H1 (cell line): ENCODE data around the gene LRATD1. TPM values are rescaled to one million over a fixed set of nuclear protein-coding genes. Genes with fewer than 3 reads are reported as not detected.

ENCODE experiments used
- CTCF ChIA-PET: fragments of 300-600 bp; sonication (Branson Sonifier 250); formaldehyde crosslinking; loops from one replicate; lab custom pipeline; 2021; ENCODE audit not compliant: partially characterized antibody; lab: Charles Lee
- POLR2A ChIA-PET: fragments of 300-600 bp; sonication (Branson Sonifier 250); formaldehyde crosslinking; loops from one replicate; lab custom pipeline; 2021; ENCODE audit warnings: inconsistent platforms; ENCODE audit not compliant: partially characterized antibody; lab: Charles Lee
- DNase-seq, 2 experiments: peaks; one replicate each; pipeline versions ENCODE4 v3.0.0 to v3.0.0-alpha.2; 2010 to 2022; ENCODE audit warnings: low spot score in 2 of 2, low read depth in 1 of 2, mixed read lengths in 1 of 2
- FAIRE-seq: peaks from 2 replicates; lab custom pipeline; 2011; peaks lifted over from hg19 to GRCh38; lab: Jason Lieb, UNC
- H2AFZ ChIP-seq: 2 replicates; pipeline ENCODE4 v1.8.1; 2012; ENCODE audit warnings: low read length, inconsistent platforms
- H2AK5ac ChIP-seq: 2 replicates; pipeline ENCODE4 v1.6.1; 2013; ENCODE audit warnings: low read depth, low read length
- H2BK120ac ChIP-seq: replicated peaks from 2 replicates; pipeline ENCODE3; 2013; ENCODE audit warnings: low read depth, low read length, inconsistent platforms
- H2BK12ac ChIP-seq: 2 replicates; pipeline ENCODE4 v1.6.1; 2013; ENCODE audit warnings: low read depth, low read length
- H2BK15ac ChIP-seq: 2 replicates; pipeline ENCODE4 v1.6.1; 2013; ENCODE audit warnings: low read length
- H2BK20ac ChIP-seq: 2 replicates; pipeline ENCODE4 v1.6.1; 2013; ENCODE audit warnings: low read length
- H2BK5ac ChIP-seq: 2 replicates; pipeline ENCODE4 v1.6.1; 2013; ENCODE audit warnings: low read depth, low read length
- H3K14ac ChIP-seq: 2 replicates; pipeline ENCODE4 v1.6.1; 2013; ENCODE audit warnings: inconsistent platforms; ENCODE audit not compliant: insufficient read length
- H3K18ac ChIP-seq: 2 replicates; pipeline ENCODE4 v1.6.1; 2013; ENCODE audit warnings: low read length; ENCODE audit errors: extremely low read depth
- H3K23ac ChIP-seq: 2 replicates; pipeline ENCODE4 v1.6.1; 2013; ENCODE audit warnings: inconsistent platforms; ENCODE audit not compliant: insufficient read length
- H3K23me2 ChIP-seq: 2 replicates; pipeline ENCODE4 v1.6.1; 2013; ENCODE audit warnings: low read depth, low read length
- H3K27ac ChIP-seq: 2 replicates; pipeline ENCODE4 v1.6.1; 2011; ENCODE audit warnings: low read depth, low read length, inconsistent platforms
- H3K27me3 ChIP-seq, 4 experiments: replicated peaks in 1 of 4; 1 replicate in 1 of 4; 2 replicates in 3 of 4; pipeline versions ENCODE4 v1.6.1 to v1.8.1; 2011 to 2013; ENCODE audit warnings: low read length in 3 of 4, mild to moderate bottlenecking in 3 of 4, inconsistent platforms in 2 of 4, mixed read lengths in 2 of 4, moderate library complexity in 1 of 4; ENCODE audit not compliant: control insufficient read depth in 3 of 4, insufficient read depth in 3 of 4; ENCODE audit errors: extremely low read depth in 1 of 4
- H3K36me3 ChIP-seq, 4 experiments: 2 replicates each; pipeline versions ENCODE4 v1.6.1 to v1.8.1; 2011 to 2013; ENCODE audit warnings: mild to moderate bottlenecking in 4 of 4, low read length in 3 of 4, moderate library complexity in 2 of 4, control low read depth in 1 of 4, inconsistent platforms in 1 of 4; ENCODE audit not compliant: insufficient read depth in 4 of 4, control insufficient read depth in 2 of 4
- H3K4ac ChIP-seq: replicated peaks from 2 replicates; pipeline ENCODE3; 2013; ENCODE audit warnings: low read length, low read depth, mixed read lengths, inconsistent platforms; ENCODE audit not compliant: insufficient read length
- H3K4me1 ChIP-seq, 4 experiments: replicated peaks in 1 of 4; 1 replicate in 1 of 4; 2 replicates in 3 of 4; pipeline versions ENCODE4 v1.6.1 to v1.8.1; 2011 to 2013; ENCODE audit warnings: low read length in 3 of 4, inconsistent platforms in 2 of 4, mixed read lengths in 1 of 4; ENCODE audit not compliant: insufficient read depth in 4 of 4, control insufficient read depth in 3 of 4
- H3K4me2 ChIP-seq, 2 experiments: 2 replicates each; pipeline versions ENCODE4 v1.6.1 to v1.8.1; 2011 to 2013; ENCODE audit warnings: low read depth in 2 of 2, low read length in 2 of 2, control low read depth in 1 of 2, inconsistent platforms in 1 of 2, mild to moderate bottlenecking in 1 of 2; ENCODE audit not compliant: insufficient read depth in 1 of 2
- H3K4me3 ChIP-seq, 4 experiments: fragments of 200-600, 300-600 bp in 1 of 4; sonication (generic), shearing (Covaris generic), sonication (Bioruptor Twin) in 1 of 4; 2 replicates each; pipeline versions ENCODE4 v1.5.1 to v1.8.1; 2011 to 2016; ENCODE audit warnings: low read length in 4 of 4, low read depth in 3 of 4, control low read depth in 2 of 4, inconsistent platforms in 2 of 4, mild to moderate bottlenecking in 2 of 4, mixed read lengths in 1 of 4, moderate library complexity in 1 of 4; ENCODE audit not compliant: insufficient read depth in 2 of 4; ENCODE audit errors: extremely low read depth in 1 of 4
- H3K56ac ChIP-seq: replicated peaks from 2 replicates; pipeline ENCODE3; 2013; ENCODE audit warnings: low read depth, mild to moderate bottlenecking, mixed read lengths, low read length, inconsistent platforms; ENCODE audit not compliant: insufficient read length
- H3K79me1 ChIP-seq: 2 replicates; pipeline ENCODE4 v1.6.1; 2013; ENCODE audit warnings: low read depth, low read length, control low read depth
- H3K79me2 ChIP-seq, 2 experiments: 2 replicates each; pipeline versions ENCODE4 v1.6.1 to v1.8.1; 2012 to 2013; ENCODE audit warnings: low read length in 2 of 2, mild to moderate bottlenecking in 2 of 2, inconsistent platforms in 1 of 2; ENCODE audit not compliant: insufficient read depth in 2 of 2, control insufficient read depth in 1 of 2
- H3K9ac ChIP-seq, 4 experiments: replicated peaks in 1 of 4; 1 replicate in 1 of 4; 2 replicates in 3 of 4; pipeline versions ENCODE4 v1.6.1 to v1.8.1; 2011 to 2013; ENCODE audit warnings: low read depth in 3 of 4, low read length in 3 of 4, control low read depth in 2 of 4, mild to moderate bottlenecking in 2 of 4, moderate library complexity in 2 of 4, inconsistent platforms in 1 of 4; ENCODE audit errors: extremely low read depth in 1 of 4
- H3K9me3 ChIP-seq, 2 experiments: 2 replicates each; pipeline versions ENCODE4 v1.6.1 to v1.8.1; 2012 to 2013; ENCODE audit warnings: mild to moderate bottlenecking in 2 of 2, moderate library complexity in 2 of 2, control low read depth in 1 of 2, inconsistent platforms in 1 of 2, low read depth in 1 of 2, low read length in 1 of 2, mixed read lengths in 1 of 2; ENCODE audit not compliant: insufficient read depth in 2 of 2
- H4K20me1 ChIP-seq, 2 experiments: replicated peaks in 1 of 2; 2 replicates each; pipeline versions ENCODE3 to v1.8.1; 2011 to 2013; ENCODE audit warnings: inconsistent platforms in 2 of 2, low read length in 2 of 2, mild to moderate bottlenecking in 1 of 2; ENCODE audit not compliant: insufficient read depth in 2 of 2, control insufficient read depth in 1 of 2
- H4K5ac ChIP-seq: 2 replicates; pipeline ENCODE4 v1.6.1; 2013; ENCODE audit warnings: low read length, low read depth, mixed read lengths, inconsistent platforms; ENCODE audit not compliant: insufficient read length
- H4K8ac ChIP-seq: 2 replicates; pipeline ENCODE4 v1.8.0; 2013; ENCODE audit warnings: mild to moderate bottlenecking, moderate library complexity, low read length, inconsistent platforms; ENCODE audit not compliant: insufficient read depth; ENCODE audit errors: extremely low read depth
- H4K91ac ChIP-seq: replicated peaks from 2 replicates; pipeline ENCODE3; 2013; ENCODE audit warnings: low read length, mixed read lengths, inconsistent platforms; ENCODE audit not compliant: insufficient read length
- HDAC6 ChIP-seq: IDR thresholded peaks from one replicate; pipeline ENCODE4 v1.7.1; 2012; ENCODE audit warnings: low read depth, mild to moderate bottlenecking, inconsistent platforms, low read length, moderate library complexity
- MAFK ChIP-seq: IDR thresholded peaks from 2 replicates; pipeline ENCODE4 v1.6.1; 2012; ENCODE audit warnings: low read depth, mild to moderate bottlenecking, improper control_type of control experiment, low read length
- NANOG ChIP-seq: IDR thresholded peaks from 2 replicates; pipeline ENCODE4 v1.6.1; 2011; ENCODE audit warnings: low read length, low read depth, mild to moderate bottlenecking, inconsistent platforms; ENCODE audit not compliant: insufficient read depth, poor library complexity, severe bottlenecking
- RAD21 ChIP-seq, 2 experiments: IDR thresholded peaks in 1 of 2; conservative IDR thresholded peaks in 1 of 2; 2 replicates each; pipeline ENCODE4 v1.6.1; 2011; ENCODE audit warnings: low read depth in 2 of 2, low read length in 2 of 2, improper control_type of control experiment in 1 of 2, inconsistent platforms in 1 of 2, mild to moderate bottlenecking in 1 of 2, moderate library complexity in 1 of 2
- RFX5 ChIP-seq: IDR thresholded peaks from 2 replicates; pipeline ENCODE4 v1.6.1; 2011; ENCODE audit warnings: low read depth, low read length, improper control_type of control experiment, borderline replicate concordance
- SP1 ChIP-seq: IDR thresholded peaks from 2 replicates; pipeline ENCODE4 v1.6.1; 2011; ENCODE audit warnings: low read depth, low read length
- WGBS, 2 experiments: shearing (Covaris generic) in 1 of 2; methylation state at CpG; one replicate each; pipeline versions ENCODE4 v1.1.6 to v1.1.7; 2013 to 2015; ENCODE audit warnings: low lambda C conversion rate in 2 of 2, mixed read lengths in 2 of 2, inconsistent platforms in 1 of 2, low coverage in 1 of 2, missing lambda C conversion rate in 1 of 2; ENCODE audit not compliant: insufficient replicate concordance in 2 of 2, insufficient coverage in 1 of 2, insufficient read length in 1 of 2; ENCODE audit errors: extremely low coverage in 1 of 2, missing lambda C conversion rate in 1 of 2; 5-methylcytosine and 5-hydroxymethylcytosine counted together
- polyA plus RNA-seq, 7 experiments: library from polyadenylated mRNA; depleted of rRNA in 3 of 7; stranded (reverse) in 5 of 7; unstranded in 2 of 7; fragments of >200 nt in 5 of 7; fragments of 200-250 nt in 2 of 7; gene quantifications; 1 replicate in 5 of 7; 2 replicates in 1 of 7; 4 replicates in 1 of 7; pipeline versions ENCODE4 v1.2.1 to v1.2.3, GENCODE V29; 2011 to 2013; ENCODE audit warnings: missing spikeins in 2 of 7, mixed read lengths in 2 of 7
- total RNA-seq: library from RNA; stranded (reverse); fragmentation: NEBNext Ultra II Directional; extraction: Animal tissue kit (Norgen Biotek cat#: 25700); gene quantifications from 2 replicates; pipeline ENCODE4 v1.2.1, GENCODE V29; 2021

Gene LRATD1
- total and polyA plus RNA-seq, 2 of the 8 experiments (the other 6 are each of a cell fraction or from before 2014, with no cell fraction given) = 1.2 to 2.3 TPM

GRCh38 chr2:14608245-14608644, 24.3 kb upstream of the LRATD1 start:
- Histone ChIP-seq H3K79me2 (no peaks in the 10 kb centered on the region), H3K4me1 (no peaks in the 10 kb centered on the region), H4K20me1 (no peaks in the 10 kb centered on the region), H3K36me3 (no peaks in the 10 kb centered on the region), H3K14ac (no peak overlapping the region), H2BK5ac (no peak overlapping the region), H4K8ac (no peak overlapping the region), H3K4me3 (no peak overlapping the region), H2AFZ (no peak overlapping the region), H2AK5ac (no peak overlapping the region), H3K4me2 (no peak overlapping the region), H3K23ac (no peak overlapping the region), H3K18ac (no peak overlapping the region), H4K91ac (no peak overlapping the region), H3K9me3 (no peaks in the 10 kb centered on the region), H3K79me1 (no peaks in the 10 kb centered on the region), H2BK20ac (no peak overlapping the region), H3K9ac (no peak overlapping the region), H2BK15ac (no peak overlapping the region), H2BK120ac (no peak overlapping the region), H3K27ac (no peak overlapping the region), H2BK12ac (no peak overlapping the region), H3K27me3 (no peaks in the 10 kb centered on the region), H4K5ac (no peak overlapping the region), H3K23me2 (no peaks in the 10 kb centered on the region), H3K56ac (no peak overlapping the region), H3K4ac (no peak overlapping the region)
- FAIRE-seq (no peak), DNase-seq (no peak)
- WGBS, 2 experiments = 87% methylated on average over 2 of the region's 2 CpGs; no CpG with 5 or more reads in 1 of the 2 experiments
- TF ChIP-seq NANOG (no peak), MAFK (no peak), RAD21 (IDR thresholded peaks at IDR 0.05 in 1 of 2, conservative IDR thresholded peaks at IDR 0.05 in 1 of 2; ENCODE audit: low read depth in 2 of 2, low read length in 2 of 2) (no peak), HDAC6 (no peak), SP1 (no peak), RFX5 (no peak)
- ChIA-PET POLR2A (no interaction called here), CTCF (interaction anchor here (0.7 kb wide), 1 partner anchor 268 kb away, joined by 3 read pairs; no protein-coding TSS in a partner anchor)
